A549 (cell line): ENCODE results near the gene DUSP7.
"Not testable (repeated sequence)": the region's sequence is repeated elsewhere in the genome, so short reads cannot be mapped to it uniquely, and the experiment has no call there.

Experiments used
- CHD4 ChIP-seq: fragments of 200-600 bp; sonication (generic); IDR thresholded peaks from 2 replicates; pipeline ENCODE4 v1.6.1; 2016; ENCODE audit warnings: antibody characterized with exemption, mild to moderate bottlenecking, borderline replicate concordance
- EP300 ChIP-seq, 2 experiments: fragments of >200 bp; sonication (Bioruptor Twin); formaldehyde crosslinking; IDR thresholded peaks; 2 replicates in 1 of 2; 3 replicates in 1 of 2; pipeline ENCODE4 v1.6.1; 2016 to 2017
- MAZ ChIP-seq: fragments of 150-350 bp; IDR thresholded peaks from 2 replicates; pipeline ENCODE4 v1.6.1; 2014; ENCODE audit warnings: antibody characterized with exemption, low read depth, low read length, borderline replicate concordance
- POLR2A ChIP-seq: IDR thresholded peaks from 2 replicates; pipeline ENCODE4 v1.6.1; 2012; ENCODE audit warnings: mild to moderate bottlenecking, low read length
- RAD21 ChIP-seq, 2 experiments: fragments of >200 bp in 1 of 2; sonication (Bioruptor Twin) in 1 of 2; formaldehyde crosslinking in 1 of 2; IDR thresholded peaks in 1 of 2; conservative IDR thresholded peaks in 1 of 2; 2 replicates in 1 of 2; 3 replicates in 1 of 2; pipeline ENCODE4 v1.6.1; 2012 to 2018; ENCODE audit warnings: inconsistent platforms in 1 of 2
- RCOR1 ChIP-seq: fragments of 150-350 bp; IDR thresholded peaks from 2 replicates; pipeline ENCODE4 v1.6.1; 2014; ENCODE audit warnings: antibody characterized with exemption, low read length, low read depth
- RFX5 ChIP-seq: fragments of 450-650 bp; IDR thresholded peaks from 2 replicates; pipeline ENCODE4 v1.7.1; 2014; ENCODE audit warnings: antibody characterized with exemption, mild to moderate bottlenecking, moderate library complexity
- SREBF2 ChIP-seq: fragments of 450-650 bp; IDR thresholded peaks from 2 replicates; pipeline ENCODE4 v1.6.1; 2014; ENCODE audit warnings: mild to moderate bottlenecking, moderate library complexity
- TF ChIP-seq, protein P1 (sequence below): fragments of >200 bp; sonication (Bioruptor Twin); formaldehyde crosslinking; IDR thresholded peaks from 3 replicates; pipeline ENCODE4 v1.5.1; 2016
- TF ChIP-seq, protein P2 (sequence below): fragments of 150-350 bp; IDR thresholded peaks from 2 replicates; pipeline ENCODE4 v1.6.1; 2014; ENCODE audit warnings: low read depth, mild to moderate bottlenecking, low read length
- TF ChIP-seq, protein P3 (sequence below): IDR thresholded peaks from 2 replicates; pipeline ENCODE4 v1.6.1; 2012

DNA sequence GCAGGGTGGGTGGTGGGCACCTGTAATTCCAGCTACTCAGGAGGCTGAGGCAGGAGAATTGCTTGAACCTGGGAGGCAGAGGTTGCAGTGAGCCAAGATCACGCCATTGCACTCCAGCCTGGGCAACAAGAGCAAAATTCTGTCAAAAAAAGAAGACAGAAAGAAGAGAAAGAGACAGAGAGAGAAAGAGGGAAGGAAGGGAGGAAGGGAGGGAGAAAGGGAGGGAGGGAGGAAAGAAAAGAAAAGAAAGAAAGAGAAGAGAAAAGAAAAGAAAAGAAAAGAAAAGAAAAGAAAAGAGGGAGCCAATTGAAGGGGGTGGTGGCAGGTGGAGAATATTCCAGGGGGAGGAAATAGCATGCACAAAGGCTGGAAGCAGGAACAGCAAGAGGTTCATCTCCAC, 13.3 kb downstream of the DUSP7 start:
- TF ChIP-seq POLR2A; EP300 (IDR thresholded peaks at IDR 0.05); RCOR1; MAZ; RAD21 (conservative IDR thresholded peaks at IDR 0.05 in 1 of 2, IDR thresholded peaks at IDR 0.05 in 1 of 2); SREBF2; CHD4; RFX5: not testable (repeated sequence)
- TF ChIP-seq, protein P1, sequence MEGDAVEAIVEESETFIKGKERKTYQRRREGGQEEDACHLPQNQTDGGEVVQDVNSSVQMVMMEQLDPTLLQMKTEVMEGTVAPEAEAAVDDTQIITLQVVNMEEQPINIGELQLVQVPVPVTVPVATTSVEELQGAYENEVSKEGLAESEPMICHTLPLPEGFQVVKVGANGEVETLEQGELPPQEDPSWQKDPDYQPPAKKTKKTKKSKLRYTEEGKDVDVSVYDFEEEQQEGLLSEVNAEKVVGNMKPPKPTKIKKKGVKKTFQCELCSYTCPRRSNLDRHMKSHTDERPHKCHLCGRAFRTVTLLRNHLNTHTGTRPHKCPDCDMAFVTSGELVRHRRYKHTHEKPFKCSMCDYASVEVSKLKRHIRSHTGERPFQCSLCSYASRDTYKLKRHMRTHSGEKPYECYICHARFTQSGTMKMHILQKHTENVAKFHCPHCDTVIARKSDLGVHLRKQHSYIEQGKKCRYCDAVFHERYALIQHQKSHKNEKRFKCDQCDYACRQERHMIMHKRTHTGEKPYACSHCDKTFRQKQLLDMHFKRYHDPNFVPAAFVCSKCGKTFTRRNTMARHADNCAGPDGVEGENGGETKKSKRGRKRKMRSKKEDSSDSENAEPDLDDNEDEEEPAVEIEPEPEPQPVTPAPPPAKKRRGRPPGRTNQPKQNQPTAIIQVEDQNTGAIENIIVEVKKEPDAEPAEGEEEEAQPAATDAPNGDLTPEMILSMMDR = not testable (repeated sequence)
- TF ChIP-seq, protein P2, sequence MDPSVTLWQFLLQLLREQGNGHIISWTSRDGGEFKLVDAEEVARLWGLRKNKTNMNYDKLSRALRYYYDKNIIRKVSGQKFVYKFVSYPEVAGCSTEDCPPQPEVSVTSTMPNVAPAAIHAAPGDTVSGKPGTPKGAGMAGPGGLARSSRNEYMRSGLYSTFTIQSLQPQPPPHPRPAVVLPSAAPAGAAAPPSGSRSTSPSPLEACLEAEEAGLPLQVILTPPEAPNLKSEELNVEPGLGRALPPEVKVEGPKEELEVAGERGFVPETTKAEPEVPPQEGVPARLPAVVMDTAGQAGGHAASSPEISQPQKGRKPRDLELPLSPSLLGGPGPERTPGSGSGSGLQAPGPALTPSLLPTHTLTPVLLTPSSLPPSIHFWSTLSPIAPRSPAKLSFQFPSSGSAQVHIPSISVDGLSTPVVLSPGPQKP = not testable (repeated sequence)
- TF ChIP-seq, protein P3, sequence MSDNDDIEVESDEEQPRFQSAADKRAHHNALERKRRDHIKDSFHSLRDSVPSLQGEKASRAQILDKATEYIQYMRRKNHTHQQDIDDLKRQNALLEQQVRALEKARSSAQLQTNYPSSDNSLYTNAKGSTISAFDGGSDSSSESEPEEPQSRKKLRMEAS = not testable (repeated sequence)
